HG02763 (cell line): ENCODE results near the gene NRP2.

Experiments
- ATAC-seq: cut with Tn5 transposase; IDR thresholded peaks from one replicate; pipeline ENCODE4 v1.9.1; 2021; ENCODE audit warnings: mild to moderate bottlenecking, moderate library complexity; ENCODE audit not compliant: unreplicated experiment

Gene NRP2

GRCh38 chr2:205658068-205658467 is 24.2 kb upstream of the NRP2 start:
- ATAC-seq: no peak

GRCh38 chr2:205658572-205658971 is 23.7 kb upstream of the NRP2 start:
- ATAC-seq: no peak

DNA sequence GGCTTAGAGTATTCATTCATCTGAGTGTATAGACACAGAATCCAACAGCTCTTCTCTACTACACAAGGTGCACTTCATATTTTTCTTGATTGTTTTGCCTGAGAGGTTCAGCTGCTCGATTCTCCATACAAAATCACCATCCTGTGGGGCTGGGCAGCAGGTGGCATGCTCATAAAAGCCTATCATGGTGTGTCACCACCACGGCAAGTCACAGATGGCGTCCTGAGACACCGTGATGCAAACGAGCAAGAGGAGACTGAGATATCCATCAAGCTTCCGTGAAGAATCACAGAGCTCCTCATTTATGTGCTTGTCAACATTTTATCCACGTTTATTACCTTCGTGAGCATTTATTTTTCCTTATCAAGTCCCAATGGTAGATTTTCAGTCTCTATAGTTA is 22.4 kb upstream of the NRP2 start:
- ATAC-seq: no peak

DNA sequence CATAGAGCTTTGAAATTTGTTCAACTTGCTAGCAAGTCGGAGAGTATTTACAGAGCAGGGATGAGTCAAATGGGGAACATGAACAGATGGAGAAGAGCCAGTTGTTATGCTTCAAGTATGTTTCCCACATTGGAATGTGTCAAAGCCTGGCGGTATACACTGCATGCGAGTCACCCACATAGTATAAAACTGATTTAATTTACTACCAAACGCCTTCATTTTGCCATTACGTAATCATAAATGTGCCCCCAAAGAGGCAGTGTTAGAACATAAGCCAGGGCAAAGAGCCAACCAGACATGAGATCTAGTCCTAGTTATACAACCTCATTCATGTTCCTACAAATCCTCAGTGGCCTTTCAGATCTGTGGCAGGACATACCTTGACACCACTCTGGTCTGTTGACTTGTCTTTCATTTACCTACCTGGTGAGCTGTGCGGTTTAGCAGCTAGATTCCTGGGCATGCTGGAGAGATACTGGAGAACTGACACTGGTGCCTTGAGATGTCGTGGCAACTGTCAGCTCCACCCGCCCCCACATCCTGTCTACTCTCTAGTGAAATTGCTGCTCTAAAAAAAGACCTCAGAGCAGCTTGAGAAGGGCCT is 21.7 kb upstream of the NRP2 start:
- no peak for ATAC-seq

DNA sequence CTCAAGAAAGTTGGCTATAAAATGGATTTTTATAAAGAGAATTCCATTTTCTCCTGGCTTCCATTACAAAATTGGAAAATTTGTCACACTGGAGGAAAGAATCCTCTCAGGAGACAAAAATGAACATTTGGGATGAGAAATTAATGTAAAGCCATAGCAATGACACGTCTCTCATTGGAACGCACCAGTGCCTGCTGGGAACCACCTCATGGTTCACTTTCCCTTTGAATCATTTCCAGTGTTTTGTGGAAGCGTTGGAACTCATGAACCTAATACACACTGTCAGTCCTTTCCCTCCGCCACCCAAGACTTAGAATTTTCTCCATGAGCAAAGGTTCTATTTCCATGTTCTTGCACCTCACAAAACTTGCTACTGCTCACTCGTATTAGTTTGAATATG is 21.0 kb upstream of the NRP2 start:
- ATAC-seq: no peak

GRCh38 chr2:205662206-205662965 is 19.9 kb upstream of the NRP2 start:
- no peak for ATAC-seq

- no peak for ATAC-seq
Measured at GRCh38 chr2:205665791-205666190, 16.5 kb upstream of the NRP2 start.

DNA sequence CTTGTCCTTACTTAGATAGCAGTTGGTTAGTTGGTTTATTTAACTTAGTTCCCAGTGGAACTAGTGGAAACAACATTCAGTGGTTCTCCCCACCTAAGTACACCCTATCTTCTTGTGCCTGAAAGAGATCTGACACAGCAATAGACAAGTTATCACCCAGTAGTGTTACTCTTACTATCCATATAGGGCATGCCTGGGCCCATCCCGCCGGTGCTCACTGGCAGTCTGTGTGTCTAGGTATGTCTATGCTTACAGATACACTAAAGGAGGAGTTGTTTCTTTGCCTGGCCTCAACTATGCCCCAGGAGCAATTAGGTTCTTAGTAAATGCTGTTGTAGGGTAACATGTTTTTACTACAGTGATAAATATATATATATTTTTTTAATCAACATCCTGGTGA is 12.0 kb upstream of the NRP2 start:
- no peak for ATAC-seq

- no peak for ATAC-seq
Measured at GRCh38 chr2:205673312-205673711, 9.0 kb upstream of the NRP2 start.

DNA sequence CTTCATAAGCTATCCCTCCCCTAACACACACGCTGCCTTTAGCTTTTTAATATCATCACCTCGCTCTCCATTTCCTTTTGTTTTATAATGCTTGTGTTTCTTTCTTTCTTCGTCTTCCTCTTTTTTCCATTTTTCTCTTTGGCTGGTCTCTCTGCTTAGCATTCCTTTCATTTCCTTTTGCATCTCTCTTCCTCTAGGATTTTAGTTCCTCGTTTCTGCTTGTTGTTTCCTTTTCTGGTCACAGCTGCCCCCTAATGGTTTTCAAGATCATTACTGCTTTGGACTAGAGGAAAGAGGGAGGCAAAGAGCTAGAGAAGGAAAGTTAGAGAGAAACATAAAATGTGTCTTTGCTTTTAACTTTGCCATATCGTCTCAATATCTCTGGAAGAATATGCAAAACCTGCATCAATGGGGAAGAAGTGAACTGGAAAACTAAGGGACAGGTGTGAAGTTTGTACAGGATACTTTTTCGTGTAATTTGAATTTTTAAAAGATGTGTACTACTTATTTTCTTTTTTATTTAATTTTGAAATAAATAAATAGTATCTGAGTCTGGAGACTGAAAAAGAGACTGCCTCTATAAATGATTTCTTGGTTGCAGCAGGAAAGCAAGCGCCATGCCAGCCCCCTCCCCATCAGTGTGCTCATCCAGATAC is 6.3 kb upstream of the NRP2 start:
- no peak for ATAC-seq

- no peak for ATAC-seq
Measured at GRCh38 chr2:205678541-205679142, 3.7 kb upstream of the NRP2 start.

DNA sequence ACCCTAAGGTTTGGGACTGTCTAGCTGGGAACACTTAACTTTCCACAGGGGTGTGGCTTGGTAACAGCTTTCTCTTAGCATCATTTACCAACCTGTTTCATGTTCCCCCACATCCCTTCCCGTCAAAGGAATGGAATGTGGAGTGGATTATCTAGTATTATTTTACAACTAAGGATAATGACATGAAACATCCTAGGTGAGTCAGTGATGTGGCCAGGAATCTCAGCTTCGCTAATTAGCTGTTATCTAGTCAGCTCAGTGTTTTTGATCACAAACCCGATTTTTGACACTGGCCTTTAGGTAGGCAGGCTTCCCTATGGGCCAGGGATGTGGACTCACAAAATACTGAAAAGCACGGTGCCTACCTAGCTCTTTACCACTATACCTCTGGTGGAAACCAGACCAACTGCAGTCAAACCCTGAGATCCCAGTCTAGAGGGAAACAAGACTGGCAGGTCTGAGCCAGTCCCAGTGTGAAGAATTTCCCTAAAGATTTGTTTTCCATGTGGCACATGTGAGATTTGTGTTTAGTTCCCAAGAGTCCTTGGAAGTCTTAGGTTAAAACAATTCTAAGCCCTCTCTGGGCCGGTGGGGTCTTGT is 2.8 kb upstream of the NRP2 start:
- ATAC-seq: no peak

DNA sequence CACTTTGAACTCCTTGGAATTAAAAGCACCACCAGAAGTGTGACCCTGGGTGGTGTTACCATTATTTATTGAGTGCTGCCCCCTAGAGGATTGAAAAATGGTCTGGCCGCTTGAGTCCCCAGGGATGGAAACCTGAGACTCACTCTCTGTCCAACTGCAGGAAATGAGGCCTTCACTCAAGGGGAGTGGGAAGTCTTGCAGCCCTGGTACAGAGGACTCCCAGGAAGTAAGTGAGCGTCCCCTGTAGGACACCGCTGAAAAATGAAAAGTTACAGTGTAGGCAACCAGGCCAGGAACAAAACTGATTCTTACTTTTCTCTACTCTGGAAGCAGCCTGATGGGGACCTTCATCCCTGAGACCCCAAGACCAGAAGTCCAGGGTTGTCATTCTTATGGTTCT is 2.2 kb upstream of the NRP2 start:
- ATAC-seq: peak; percentile 44

- no peak for ATAC-seq
Measured at GRCh38 chr2:205680903-205681302, 1.4 kb upstream of the NRP2 start.

- peak; percentile 32 for ATAC-seq
Measured at GRCh38 chr2:205681401-205682238, 681 bp upstream of the NRP2 start.

DNA sequence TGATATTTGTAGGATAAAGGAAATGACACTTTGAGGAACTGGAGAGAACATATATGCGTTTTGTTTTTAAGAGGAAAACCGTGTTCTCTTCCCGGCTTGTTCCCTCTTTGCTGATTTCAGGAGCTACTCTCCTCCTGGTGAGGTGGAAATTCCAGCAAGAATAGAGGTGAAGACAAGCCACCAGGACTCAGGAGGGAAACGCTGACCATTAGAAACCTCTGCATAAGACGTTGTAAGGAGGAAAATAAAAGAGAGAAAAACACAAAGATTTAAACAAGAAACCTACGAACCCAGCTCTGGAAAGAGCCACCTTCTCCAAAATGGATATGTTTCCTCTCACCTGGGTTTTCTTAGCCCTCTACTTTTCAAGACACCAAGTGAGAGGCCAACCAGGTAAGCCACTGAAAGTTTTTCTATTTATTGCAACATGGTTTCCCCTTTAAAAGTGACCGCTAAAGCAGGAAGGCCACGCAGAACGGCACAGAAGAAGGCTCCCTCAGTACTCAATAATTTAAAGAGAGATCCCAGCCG is 735 bp downstream of the NRP2 start:
- no peak for ATAC-seq

DNA sequence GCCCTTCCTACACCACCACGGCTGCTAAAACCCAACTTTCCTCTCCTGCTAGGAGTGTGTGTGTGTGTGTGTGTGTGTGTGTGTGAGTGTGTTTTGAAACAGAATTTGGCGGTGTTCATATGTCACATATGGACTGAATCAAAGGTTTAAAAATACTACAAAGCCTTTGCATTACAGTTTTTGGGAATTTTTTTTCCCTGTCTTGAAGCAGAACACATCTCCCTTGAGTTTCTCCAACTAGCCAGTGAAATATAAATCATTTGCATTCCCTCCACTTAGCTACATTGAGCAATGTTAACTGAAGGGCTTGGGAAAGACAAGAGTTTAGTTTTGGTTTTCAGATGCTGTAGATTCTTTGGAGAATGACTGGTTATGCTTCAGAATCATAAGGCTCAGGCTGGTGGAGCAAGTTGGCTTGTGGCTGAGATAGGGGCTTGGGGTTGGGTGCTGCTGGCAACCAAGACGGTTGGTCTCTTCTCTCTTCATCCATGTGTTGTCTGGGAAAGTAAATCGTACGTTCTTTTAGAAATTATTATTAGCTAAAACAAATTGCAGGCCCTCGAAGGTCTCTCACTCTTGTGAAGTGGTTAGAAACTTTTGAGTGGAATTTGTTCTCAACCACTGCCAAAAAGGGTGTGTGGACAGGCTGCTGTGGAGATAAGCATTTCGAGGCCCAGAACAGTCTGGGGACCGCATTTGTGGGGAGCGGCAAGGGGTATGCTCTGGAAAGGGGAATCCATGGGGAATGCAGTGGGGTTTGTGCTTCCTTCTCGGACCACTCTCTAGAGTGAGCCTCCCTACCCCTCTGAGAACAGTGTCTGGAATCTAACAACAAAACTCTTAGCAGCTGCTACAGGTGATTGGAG is 1.4 kb downstream of the NRP2 start:
- no peak for ATAC-seq

- no peak for ATAC-seq
Measured at GRCh38 chr2:205684871-205685313, 2.6 kb downstream of the NRP2 start.

GRCh38 chr2:205685314-205686055 is 3.2 kb downstream of the NRP2 start:
- ATAC-seq: no peak
